ENCODE measurements around the gene SORCS2. TPM values are rescaled to one million over a fixed set of nuclear protein-coding genes. Genes with fewer than 3 reads are reported as not detected.
A peak's percentile ranks its signal among the peaks of the same experiment; 100 is the strongest.

The SORCS2 gene
- total and polyA plus RNA-seq, 12 donors: 0.25 to 5.4 (median 2.2) TPM

- peaks cover 0 to 7% (median 0%) of the 10 kb centered on the region in 11 donors for H3K9me3 ChIP-seq
- peak in 1 of 8 donors; percentile 32 for ATAC-seq
- no peak for TF ChIP-seq CTCF (IDR thresholded peaks at IDR 0.05)
- no peak overlapping the region for H3K27ac ChIP-seq
- no peak overlapping the region for H3K4me3 ChIP-seq
- intact Hi-C loops (cut with DNase I): no loop called here
- WGBS, 2 donors: 75 to 76% methylated on average over 14 of the region's 14 CpGs
- H3K4me1 ChIP-seq: peaks cover 0 to 23% (median 10%) of the 10 kb centered on the region in 9 donors
- H3K36me3 ChIP-seq: no peaks in the 10 kb centered on the region
- DNase-seq: no peak
- peaks cover 0 to 6% (median 0%) of the 10 kb centered on the region in 7 donors for H3K27me3 ChIP-seq
Observed at GRCh38 chr4:7234355-7235029, 42.2 kb downstream of the SORCS2 start.

DNA sequence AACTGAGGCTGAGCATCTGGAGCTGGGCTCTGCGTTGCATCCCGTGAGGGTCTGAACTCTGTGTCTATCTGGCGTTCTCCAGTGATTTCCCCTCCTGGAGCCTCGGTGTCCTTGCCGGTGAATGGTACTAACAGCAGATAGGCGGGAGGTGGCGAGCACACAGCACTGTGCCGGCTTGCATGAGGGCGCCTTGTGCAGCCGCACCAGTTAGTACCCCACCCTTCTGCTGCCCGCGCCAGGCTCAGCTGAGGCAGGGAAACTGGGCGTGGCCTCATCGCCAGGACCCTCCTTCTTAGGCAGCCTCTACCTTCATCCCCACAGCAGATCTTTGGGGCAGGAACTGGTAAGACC lies 42.7 kb downstream of the SORCS2 start:
- ATAC-seq: peak in 1 of 8 donors; percentile 4
- Histone ChIP-seq H3K4me1 (peaks cover 0 to 26% (median 10%) of the 10 kb centered on the region in 9 donors), H3K27ac (no peak overlapping the region), H3K4me3 (no peak overlapping the region), H3K36me3 (no peaks in the 10 kb centered on the region), H3K9me3 (peaks cover 0 to 7% (median 0%) of the 10 kb centered on the region in 11 donors), H3K27me3 (peaks cover 0 to 6% (median 0%) of the 10 kb centered on the region in 7 donors)
- TF ChIP-seq CTCF (IDR thresholded peaks at IDR 0.05): no peak
- DNase-seq: no peak
- WGBS, 2 donors: 94 to 95% methylated on average over 14 of the region's 14 CpGs
- intact Hi-C loops (cut with DNase I): no loop called here

DNA sequence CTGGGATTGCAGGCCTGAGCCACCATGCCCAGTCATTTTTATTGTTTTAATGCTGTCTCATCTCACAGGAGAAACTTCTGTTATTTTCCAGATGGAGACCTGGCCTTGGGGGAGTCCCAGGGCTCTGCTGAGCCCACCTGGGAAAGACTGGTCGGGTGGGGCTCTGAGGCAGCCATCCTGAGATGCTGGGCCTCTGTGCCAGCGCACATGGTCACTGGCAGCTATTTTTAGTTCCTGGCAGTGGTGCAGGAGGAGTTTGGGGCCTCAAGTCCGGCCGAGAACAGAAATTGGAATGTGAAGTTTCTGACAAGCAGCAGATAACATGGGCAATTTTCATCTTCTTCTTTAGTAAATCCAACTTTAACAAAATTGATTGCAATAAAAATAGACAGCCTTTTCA lies 44.5 kb downstream of the SORCS2 start:
- Histone ChIP-seq H3K27ac (peak overlapping the region in 6 of 10 donors; percentile 14 to 69 (median 56)), H3K4me1 (peaks cover 0 to 27% (median 10%) of the 10 kb centered on the region in 9 donors), H3K36me3 (no peaks in the 10 kb centered on the region), H3K9me3 (peaks cover 0 to 7% (median 0%) of the 10 kb centered on the region in 11 donors), H3K27me3 (peaks cover 0 to 6% (median 0%) of the 10 kb centered on the region in 7 donors), H3K4me3 (no peak overlapping the region)
- no peak for TF ChIP-seq CTCF (IDR thresholded peaks at IDR 0.05)
- peak in 1 of 2 donors; percentile 49 for DNase-seq
- intact Hi-C loops (cut with DNase I): no loop called here
- ATAC-seq: peak; percentile 46 to 87 (median 60)
- 26 to 31% methylated on average over 4 of the region's 4 CpGs for WGBS, 2 donors

DNA sequence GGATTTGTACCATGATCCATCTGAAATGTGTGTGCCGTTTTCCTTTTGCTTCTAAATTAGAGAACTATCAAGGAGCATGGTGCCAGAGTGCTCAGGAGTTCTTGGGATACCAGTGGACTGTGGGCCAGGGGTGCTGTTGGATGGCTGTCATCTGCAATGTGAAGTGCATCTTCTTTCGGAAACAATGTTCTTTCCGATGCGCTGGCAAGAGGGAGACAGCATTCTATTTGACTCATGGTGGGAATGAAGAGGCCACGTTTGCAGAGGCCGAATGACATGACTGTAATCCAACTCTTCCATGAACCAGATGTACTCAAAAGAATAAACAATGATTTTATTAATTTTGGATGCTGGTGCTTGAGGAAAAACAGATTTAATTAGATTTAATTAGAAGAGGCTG lies 45.5 kb downstream of the SORCS2 start:
- no peak for TF ChIP-seq CTCF (IDR thresholded peaks at IDR 0.05)
- ATAC-seq: peak in 4 of 8 donors; percentile 16 to 56 (median 38)
- H3K36me3 ChIP-seq: no peaks in the 10 kb centered on the region
- H3K27ac ChIP-seq: peak overlapping the region in 5 of 10 donors; percentile 35 to 69 (median 59)
- intact Hi-C loops (cut with DNase I): no loop called here
- peaks cover 0 to 27% (median 10%) of the 10 kb centered on the region in 9 donors for H3K4me1 ChIP-seq
- peaks cover 0 to under 1% (median 0%) of the 10 kb centered on the region in 7 donors for H3K27me3 ChIP-seq
- DNase-seq: no peak
- no peak overlapping the region for H3K4me3 ChIP-seq
- 50 to 72% methylated on average over 6 of the region's 6 CpGs for WGBS, 2 donors
- peaks cover 0 to 7% (median 0%) of the 10 kb centered on the region in 11 donors for H3K9me3 ChIP-seq
